Ishikawa (cell line): Measurements from ENCODE around the gene PCSK7.
A peak's percentile ranks its signal among the peaks of the same experiment; 100 is the strongest.

ENCODE experiments used
- CEBPB ChIP-seq: IDR thresholded peaks from 2 replicates; pipeline ENCODE4 v1.6.1; 2012
- CREB1 ChIP-seq: IDR thresholded peaks from 2 replicates; pipeline ENCODE4 v1.6.1; 2012; ENCODE audit warnings: low read depth
- EGR1 ChIP-seq: IDR thresholded peaks from 2 replicates; pipeline ENCODE4 v1.6.1; 2012
- EP300 ChIP-seq: IDR thresholded peaks from 2 replicates; pipeline ENCODE4 v1.6.1; 2012; ENCODE audit warnings: borderline replicate concordance
- FOXM1 ChIP-seq: IDR thresholded peaks from 2 replicates; pipeline ENCODE4 v1.6.1; 2012; ENCODE audit warnings: low read depth, borderline replicate concordance
- MAX ChIP-seq: IDR thresholded peaks from 2 replicates; pipeline ENCODE4 v1.6.1; 2012
- NFIC ChIP-seq: IDR thresholded peaks from 2 replicates; pipeline ENCODE4 v1.6.1; 2012
- RAD21 ChIP-seq: IDR thresholded peaks from 2 replicates; pipeline ENCODE4 v1.6.1; 2012; ENCODE audit warnings: low read depth
- REST ChIP-seq: IDR thresholded peaks from 2 replicates; pipeline ENCODE4 v1.6.1; 2012; ENCODE audit warnings: low read depth, mild to moderate bottlenecking
- TAF1 ChIP-seq: IDR thresholded peaks from 2 replicates; pipeline ENCODE4 v1.6.1; 2012; ENCODE audit warnings: low read depth, mild to moderate bottlenecking
- TCF12 ChIP-seq: IDR thresholded peaks from 2 replicates; pipeline ENCODE4 v1.6.1; 2012; ENCODE audit warnings: low read depth
- TEAD4 ChIP-seq: IDR thresholded peaks from 2 replicates; pipeline ENCODE4 v1.6.1; 2012
- USF1 ChIP-seq: IDR thresholded peaks from 2 replicates; pipeline ENCODE4 v1.6.1; 2012
- YY1 ChIP-seq: IDR thresholded peaks from 2 replicates; pipeline ENCODE4 v1.6.1; 2012; ENCODE audit warnings: low read depth
- ZBTB7A ChIP-seq: IDR thresholded peaks from 2 replicates; pipeline ENCODE4 v1.6.1; 2012; ENCODE audit warnings: low read depth

Gene PCSK7

GRCh38 chr11:117229931-117230285 is 2.0 kb downstream of the PCSK7 start:
- TF ChIP-seq EGR1 (no peak), CEBPB (no peak), ZBTB7A (no peak), MAX (no peak), USF1 (no peak), FOXM1 (no peak), NFIC (no peak), EP300 (no peak), TEAD4 (no peak), CREB1 (no peak), REST (no peak), TAF1 (no peak), YY1 (no peak), RAD21 (no peak), TCF12 (no peak)

- no peak for TF ChIP-seq USF1
- TF ChIP-seq TCF12 = no peak
- TF ChIP-seq CREB1 = no peak
- TF ChIP-seq EGR1 = no peak
- TF ChIP-seq ZBTB7A = no peak
- no peak for TF ChIP-seq EP300
- TF ChIP-seq FOXM1 = no peak
- TF ChIP-seq RAD21 = no peak
- no peak for TF ChIP-seq REST
- no peak for TF ChIP-seq MAX
- no peak for TF ChIP-seq NFIC
- no peak for TF ChIP-seq TEAD4
Measured at GRCh38 chr11:117229411-117229810, 2.5 kb downstream of the PCSK7 start.

- no peak for TF ChIP-seq USF1
- no peak for TF ChIP-seq TEAD4
- no peak for TF ChIP-seq TCF12
- TF ChIP-seq NFIC = no peak
- TF ChIP-seq CREB1 = no peak
Measured at GRCh38 chr11:117228091-117228490, 3.8 kb downstream of the PCSK7 start.

- TF ChIP-seq REST (no peak), RAD21 (peak; percentile 88)
Measured at GRCh38 chr11:117226388-117227385, 5.2 kb downstream of the PCSK7 start.
